NCI-H1417 treated with DMSO at 0.1 percent for 48 hours (cell line): Measurements from ENCODE around the gene NFIB.

Source experiments
- DNase-seq: peaks from one replicate; lab custom pipeline; 2025; lab: John Stamatoyannopoulos, UW

NFIB gene

GRCh38 chr9:14344941-14345353, 31.0 kb upstream of the NFIB start:
- no peak for DNase-seq

- no peak for DNase-seq
These were observed 30.1 kb upstream of the NFIB start for GRCh38 chr9:14344053-14344524.

- DNase-seq, result no peak
These were observed 29.5 kb upstream of the NFIB start for GRCh38 chr9:14343261-14344031.

GRCh38 chr9:14342736-14343135, 28.8 kb upstream of the NFIB start:
- no peak for DNase-seq

GRCh38 chr9:14341437-14342122, 27.6 kb upstream of the NFIB start:
- no peak for DNase-seq

- DNase-seq, result no peak
These were observed 27.1 kb upstream of the NFIB start for GRCh38 chr9:14340994-14341393.

GRCh38 chr9:14340219-14340873, 26.4 kb upstream of the NFIB start:
- no peak for DNase-seq

GRCh38 chr9:14339746-14340145, 25.8 kb upstream of the NFIB start:
- no peak for DNase-seq

GRCh38 chr9:14337615-14338014, 23.7 kb upstream of the NFIB start:
- DNase-seq, result no peak

- DNase-seq, result no peak
These were observed 22.3 kb upstream of the NFIB start for GRCh38 chr9:14336244-14336643.

GRCh38 chr9:14331120-14331519, 17.2 kb upstream of the NFIB start:
- DNase-seq, result no peak

GRCh38 chr9:14327036-14327435, 13.1 kb upstream of the NFIB start:
- no peak for DNase-seq

- peak; percentile 85 for DNase-seq
These were observed 12.4 kb upstream of the NFIB start for GRCh38 chr9:14326264-14326826.

- no peak for DNase-seq
These were observed 11.2 kb upstream of the NFIB start for GRCh38 chr9:14325147-14325546.

GRCh38 chr9:14323985-14324650, 10.2 kb upstream of the NFIB start:
- no peak for DNase-seq

- DNase-seq, result no peak
These were observed 9.4 kb upstream of the NFIB start for GRCh38 chr9:14323083-14323971.

GRCh38 chr9:14322211-14323082, 8.5 kb upstream of the NFIB start:
- DNase-seq, result no peak

- DNase-seq, result no peak
These were observed 7.7 kb upstream of the NFIB start for GRCh38 chr9:14321517-14322130.
